Muscle layer of duodenum (tissue), 2 donors: ENCODE results near the gene SELPLG.

ENCODE experiments used
- H3K27ac ChIP-seq: one replicate; pipeline ENCODE4 v1.7.0; 2013; ENCODE audit warnings: mild to moderate bottlenecking, low read length
- H3K27me3 ChIP-seq: one replicate; pipeline ENCODE4 v1.7.0; 2013; ENCODE audit warnings: low read depth, mild to moderate bottlenecking, control low read depth, low read length
- H3K36me3 ChIP-seq, 2 donors: one replicate each; pipeline ENCODE4 v1.7.0; 2013; ENCODE audit warnings: low read length in 2 of 2, control low read depth in 1 of 2, mild to moderate bottlenecking in 1 of 2; ENCODE audit not compliant: insufficient read depth in 2 of 2, control insufficient read depth in 1 of 2
- H3K4me1 ChIP-seq, 2 donors: one replicate each; pipeline ENCODE4 v1.7.0; 2013; ENCODE audit warnings: low read length in 2 of 2, mild to moderate bottlenecking in 2 of 2, control low read depth in 1 of 2, moderate library complexity in 1 of 2; ENCODE audit not compliant: insufficient read depth in 2 of 2, control insufficient read depth in 1 of 2
- H3K4me3 ChIP-seq, 2 donors: one replicate each; pipeline ENCODE4 v1.7.0; 2013; ENCODE audit warnings: low read length in 2 of 2, low read depth in 1 of 2, mild to moderate bottlenecking in 1 of 2
- H3K9me3 ChIP-seq, 2 donors: one replicate each; pipeline ENCODE4 v1.7.0; 2013; ENCODE audit warnings: low read length in 2 of 2, control low read depth in 1 of 2, mild to moderate bottlenecking in 1 of 2; ENCODE audit not compliant: control insufficient read depth in 1 of 2
- donor health status: healthy.

The SELPLG gene, protein sequence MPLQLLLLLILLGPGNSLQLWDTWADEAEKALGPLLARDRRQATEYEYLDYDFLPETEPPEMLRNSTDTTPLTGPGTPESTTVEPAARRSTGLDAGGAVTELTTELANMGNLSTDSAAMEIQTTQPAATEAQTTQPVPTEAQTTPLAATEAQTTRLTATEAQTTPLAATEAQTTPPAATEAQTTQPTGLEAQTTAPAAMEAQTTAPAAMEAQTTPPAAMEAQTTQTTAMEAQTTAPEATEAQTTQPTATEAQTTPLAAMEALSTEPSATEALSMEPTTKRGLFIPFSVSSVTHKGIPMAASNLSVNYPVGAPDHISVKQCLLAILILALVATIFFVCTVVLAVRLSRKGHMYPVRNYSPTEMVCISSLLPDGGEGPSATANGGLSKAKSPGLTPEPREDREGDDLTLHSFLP

DNA sequence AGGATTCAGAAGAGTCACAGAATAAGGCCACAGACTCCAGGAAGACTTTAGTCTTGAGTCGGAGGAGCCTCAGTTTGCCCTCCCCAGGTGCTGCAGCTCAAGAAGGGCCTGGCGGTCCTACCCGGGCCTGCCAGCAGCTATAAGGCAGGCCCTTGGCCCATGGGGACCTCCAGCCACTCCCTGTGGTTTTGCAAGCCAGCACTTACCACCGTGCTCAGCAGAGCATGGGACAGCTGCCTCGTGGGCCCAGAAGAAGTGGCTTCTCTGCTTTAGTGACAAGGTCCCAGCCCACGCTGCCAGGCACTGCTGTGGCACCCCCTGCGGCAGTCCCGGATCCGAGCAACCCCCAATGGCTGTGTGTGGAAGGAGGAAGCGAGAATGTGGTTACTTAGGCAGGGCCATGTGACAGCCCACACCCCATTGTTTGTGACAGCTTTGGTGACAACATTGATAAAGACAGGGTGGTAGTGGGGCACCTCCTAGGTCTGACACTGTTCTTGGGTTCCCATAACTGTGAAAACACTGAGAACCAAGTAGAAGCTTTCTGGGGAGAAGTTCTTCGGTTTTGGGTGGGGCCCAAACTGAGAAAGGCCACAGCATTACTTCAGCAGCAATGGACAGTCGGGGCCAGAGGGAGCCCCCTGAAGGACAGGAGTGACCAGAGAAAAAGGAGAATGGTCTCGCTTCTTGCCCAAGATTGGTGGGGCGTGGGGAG, at the start of gene SELPLG:
SELPLG (minus strand) TSS at position 361 of the 715 bp plus-strand sequence. CDS start 9,587 bp downstream, outside the sequence.
- H3K4me3 ChIP-seq: peak within 1 kb of the TSS; percentile 37 to 49
- no peaks in the 10 kb centered on the region for H3K36me3 ChIP-seq
- H3K9me3 ChIP-seq: no peaks in the 10 kb centered on the region
- H3K27me3 ChIP-seq: no peaks in the 10 kb centered on the region
- H3K4me1 ChIP-seq: peaks cover 13 to 25% of the 10 kb centered on the region in 2 donors
- peak within 1 kb of the TSS; percentile 69 for H3K27ac ChIP-seq

GRCh38 chr12:108681317-108681716, 47.6 kb upstream of the SELPLG start:
- no peaks in the 10 kb centered on the region for H3K9me3 ChIP-seq
- no peaks in the 10 kb centered on the region for H3K27me3 ChIP-seq
- H3K36me3 ChIP-seq: peaks cover 0 to 11% of the 10 kb centered on the region in 2 donors
- peaks cover 8 to 27% of the 10 kb centered on the region in 2 donors for H3K4me1 ChIP-seq
- no peak overlapping the region for H3K4me3 ChIP-seq
- no peak overlapping the region for H3K27ac ChIP-seq

DNA sequence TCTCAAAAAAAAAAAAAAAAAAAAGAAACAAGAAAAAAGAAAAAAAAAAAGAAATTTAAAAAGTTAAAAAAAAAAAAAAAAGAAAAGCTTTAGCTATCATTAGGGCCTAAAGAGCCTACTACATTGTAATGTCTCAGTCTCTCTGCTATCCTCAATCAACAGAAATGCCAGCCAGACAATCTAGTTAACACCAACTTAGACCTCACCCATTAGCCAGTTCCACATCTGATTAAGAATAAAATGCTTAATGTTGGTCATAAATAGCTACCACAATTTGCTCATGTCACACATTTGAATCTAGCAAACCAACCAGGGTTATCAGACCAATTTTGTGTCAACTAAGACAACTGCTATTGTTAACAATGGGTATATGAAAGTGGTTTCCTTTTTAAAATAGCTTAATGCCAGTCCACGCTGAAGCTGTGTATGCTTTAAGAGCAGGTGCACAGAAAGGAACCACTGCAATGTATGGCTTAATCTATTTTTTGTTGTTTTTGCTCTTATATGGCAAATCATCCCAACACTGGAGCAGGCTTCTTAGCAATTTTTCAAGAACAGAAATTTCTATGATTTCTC, 45.5 kb upstream of the SELPLG start:
- H3K4me3 ChIP-seq: no peak overlapping the region

GRCh38 chr12:108678104-108678730, 44.5 kb upstream of the SELPLG start:
- H3K27me3 ChIP-seq: no peaks in the 10 kb centered on the region
- no peaks in the 10 kb centered on the region for H3K9me3 ChIP-seq
- peaks cover 0 to 7% of the 10 kb centered on the region in 2 donors for H3K4me1 ChIP-seq
- H3K36me3 ChIP-seq: peaks cover 0 to 11% of the 10 kb centered on the region in 2 donors
- H3K4me3 ChIP-seq: no peak overlapping the region
- no peak overlapping the region for H3K27ac ChIP-seq

More for the DNA sequence above, 45.5 kb upstream of the SELPLG start:
- Histone ChIP-seq H3K36me3 (peaks cover 0 to 11% of the 10 kb centered on the region in 2 donors), H3K4me1 (peaks cover 0 to 10% of the 10 kb centered on the region in 2 donors), H3K27ac (no peak overlapping the region), H3K9me3 (no peaks in the 10 kb centered on the region), H3K27me3 (no peaks in the 10 kb centered on the region)

GRCh38 chr12:108677381-108677780, 43.7 kb upstream of the SELPLG start:
- Histone ChIP-seq H3K4me1 (peaks cover 0 to 7% of the 10 kb centered on the region in 2 donors), H3K9me3 (no peaks in the 10 kb centered on the region), H3K27me3 (no peaks in the 10 kb centered on the region), H3K27ac (peak overlapping the region; percentile 28), H3K36me3 (peaks cover 1 to 11% of the 10 kb centered on the region in 2 donors), H3K4me3 (no peak overlapping the region)

DNA sequence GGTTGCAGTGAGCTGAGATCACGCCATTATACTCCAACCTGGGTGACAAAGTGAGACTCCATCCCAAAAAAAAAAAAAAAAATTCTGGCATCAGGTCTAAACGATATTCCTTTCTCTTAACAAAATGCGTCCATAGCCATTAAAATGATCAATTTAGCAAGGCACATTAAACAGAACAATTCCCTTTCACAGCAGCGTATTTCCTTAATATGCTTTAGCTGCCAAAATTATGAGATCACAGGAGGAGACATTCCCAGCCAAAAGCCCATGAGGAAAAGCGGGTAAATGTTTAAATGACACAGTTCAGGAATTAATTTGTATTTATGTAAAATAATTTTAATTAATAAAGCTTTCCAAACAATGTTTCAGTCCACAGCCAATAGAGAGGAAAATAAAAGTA, 43.0 kb upstream of the SELPLG start:
- Histone ChIP-seq H3K27ac (peak overlapping the region; percentile 28), H3K36me3 (peaks cover 6 to 11% of the 10 kb centered on the region in 2 donors), H3K4me1 (peaks cover 0 to 2% of the 10 kb centered on the region in 2 donors), H3K4me3 (no peak overlapping the region), H3K9me3 (no peaks in the 10 kb centered on the region), H3K27me3 (no peaks in the 10 kb centered on the region)

DNA sequence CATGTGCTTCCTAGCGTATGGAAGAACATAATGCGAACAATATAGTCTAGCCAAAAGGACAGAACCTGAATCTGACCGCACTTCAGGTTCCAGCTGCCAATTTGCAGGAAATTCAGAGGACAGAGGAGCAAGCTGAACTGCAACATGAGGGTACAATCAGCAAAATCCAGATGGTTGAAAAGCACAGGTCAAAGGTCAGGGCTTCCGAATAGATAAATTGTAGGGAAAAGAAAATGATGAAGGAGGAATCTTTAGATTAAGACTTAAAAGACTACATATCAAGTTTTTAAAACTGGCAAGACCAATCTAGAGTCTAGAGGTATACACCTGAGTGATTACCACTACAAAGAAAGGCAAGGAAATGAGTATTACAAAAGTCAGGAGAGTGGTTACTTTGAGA, 42.1 kb upstream of the SELPLG start:
- Histone ChIP-seq H3K36me3 (peaks cover 6 to 11% of the 10 kb centered on the region in 2 donors), H3K9me3 (no peaks in the 10 kb centered on the region), H3K4me3 (no peak overlapping the region), H3K4me1 (no peaks in the 10 kb centered on the region), H3K27ac (no peak overlapping the region), H3K27me3 (no peaks in the 10 kb centered on the region)

DNA sequence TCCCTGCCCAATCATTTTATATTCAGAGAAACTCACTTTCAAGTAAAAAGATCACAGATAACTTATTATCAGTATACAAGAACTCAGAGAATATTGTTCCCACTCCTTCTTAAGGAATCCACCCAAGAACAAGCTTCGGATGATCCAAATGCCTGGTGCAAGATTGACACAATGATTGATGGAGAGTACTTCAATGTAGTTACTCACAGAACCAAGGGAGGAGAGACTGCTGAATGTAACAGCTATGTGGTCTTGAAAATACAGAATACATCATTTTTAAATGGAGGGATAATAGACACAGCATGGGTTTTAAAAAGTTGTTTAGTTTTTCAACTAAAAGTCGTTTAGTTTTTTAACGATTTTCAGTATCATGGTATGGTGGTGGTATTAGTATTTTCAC, 38.4 kb upstream of the SELPLG start:
- H3K27me3 ChIP-seq: no peaks in the 10 kb centered on the region
- H3K4me3 ChIP-seq: no peak overlapping the region
- peaks cover 2 to 6% of the 10 kb centered on the region in 2 donors for H3K36me3 ChIP-seq
- peaks cover 9 to 25% of the 10 kb centered on the region in 2 donors for H3K4me1 ChIP-seq
- H3K9me3 ChIP-seq: no peaks in the 10 kb centered on the region
- H3K27ac ChIP-seq: no peak overlapping the region

DNA sequence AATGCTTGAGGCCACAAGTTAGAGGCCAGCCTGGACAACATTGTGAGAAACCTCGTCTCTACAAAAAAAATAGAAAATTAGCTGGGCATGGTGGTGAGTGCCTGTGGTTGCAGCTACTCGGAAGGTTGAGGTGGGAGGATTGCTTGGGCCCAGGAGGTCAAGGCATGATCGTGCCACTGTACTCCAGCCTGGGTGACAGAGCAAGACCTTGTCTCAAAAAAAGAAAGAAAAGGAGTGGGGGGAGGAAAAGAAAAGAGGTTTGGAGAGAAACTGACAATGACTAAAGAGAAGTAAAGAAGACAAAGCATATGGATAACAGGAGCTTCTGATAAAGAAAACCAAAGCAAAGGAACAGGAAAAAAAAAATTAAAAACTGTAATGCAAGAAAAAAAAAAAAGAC, 37.4 kb upstream of the SELPLG start:
- Histone ChIP-seq H3K4me3 (no peak overlapping the region), H3K27me3 (no peaks in the 10 kb centered on the region), H3K36me3 (peaks cover 0 to 6% of the 10 kb centered on the region in 2 donors), H3K27ac (no peak overlapping the region), H3K4me1 (peaks cover 10 to 34% of the 10 kb centered on the region in 2 donors), H3K9me3 (no peaks in the 10 kb centered on the region)

GRCh38 chr12:108670066-108670631, 36.5 kb upstream of the SELPLG start:
- Histone ChIP-seq H3K27ac (no peak overlapping the region), H3K4me1 (peaks cover 19 to 44% of the 10 kb centered on the region in 2 donors), H3K9me3 (no peaks in the 10 kb centered on the region), H3K4me3 (no peak overlapping the region), H3K27me3 (no peaks in the 10 kb centered on the region), H3K36me3 (peaks cover 0 to 6% of the 10 kb centered on the region in 2 donors)
